ENCODE measurements around the gene PECR. TPM values are rescaled to one million over a fixed set of nuclear protein-coding genes. Genes with fewer than 3 reads are reported as not detected.
A peak's percentile ranks its signal among the peaks of the same experiment; 100 is the strongest.

The PECR gene
- total RNA-seq, 1 experiment from 2014 or later = 26.0 TPM

GRCh38 chr2:216064014-216064630 is 17.5 kb downstream of the PECR start:
- no peaks in the 10 kb centered on the region for H3K9me3 ChIP-seq (ENCODE audit: low read length)
- no peaks in the 10 kb centered on the region for H3K9me2 ChIP-seq (replicated peaks; ENCODE audit: low read length)
- no peak overlapping the region for H3K4me3 ChIP-seq (ENCODE audit: low read length)
- no peaks in the 10 kb centered on the region; the same call in 1 of the 2 replicates for H3K36me3 ChIP-seq (ENCODE audit: low read depth, low read length)
- H3K27ac ChIP-seq (ENCODE audit: low read length) = no peak overlapping the region
- no peaks in the 10 kb centered on the region for H3K79me2 ChIP-seq (ENCODE audit: low read length)
- intact Hi-C loops (cut with micrococcal nuclease) = no loop called here
- no peaks in the 10 kb centered on the region for H3K27me3 ChIP-seq (ENCODE audit: low read length)
- ChIA-PET POLR2A (ENCODE audit: unreplicated experiment) (no interaction called here), CTCF (interaction anchor here (0.5 kb wide), 1 partner anchor 13 kb away, joined by 9 read pairs; no protein-coding TSS in a partner anchor)
- no TSS peak for BruUV-seq (replicated peaks)
- no peak for DNase-seq
- no peak overlapping the region for H3K4me2 ChIP-seq (ENCODE audit: low read length)
- TF ChIP-seq CTCF (conservative IDR thresholded peaks at IDR 0.05; ENCODE audit: low read depth, low read length) (peak; percentile 23; the same call in 1 of the 2 replicates), EZH2phosphoT487 (IDR thresholded peaks at IDR 0.05; ENCODE audit: borderline replicate concordance, low read length) (no peak)
- H3K9ac ChIP-seq (ENCODE audit: low read length) = no peak overlapping the region
- ATAC-seq = no peak
- no peaks in the 10 kb centered on the region for H3K4me1 ChIP-seq (ENCODE audit: insufficient read depth, low read length)
- no peaks in the 10 kb centered on the region for H3F3A ChIP-seq (ENCODE audit: low read length, unreplicated experiment)
- H4K20me1 ChIP-seq (ENCODE audit: low read length) = no peaks in the 10 kb centered on the region
- H2AFZ ChIP-seq (ENCODE audit: low read length) = no peak overlapping the region

- Histone ChIP-seq H3K36me3 (ENCODE audit: low read depth, low read length) (no peaks in the 10 kb centered on the region; the same call in 1 of the 2 replicates), H2AFZ (ENCODE audit: low read length) (no peak overlapping the region), H3K9ac (ENCODE audit: low read length) (no peak overlapping the region), H3K27ac (ENCODE audit: low read length) (no peak overlapping the region), H3K4me3 (ENCODE audit: low read length) (no peak overlapping the region), H3K79me2 (ENCODE audit: low read length) (no peaks in the 10 kb centered on the region), H4K20me1 (ENCODE audit: low read length) (no peaks in the 10 kb centered on the region), H3F3A (ENCODE audit: low read length, unreplicated experiment) (no peaks in the 10 kb centered on the region), H3K4me1 (ENCODE audit: insufficient read depth, low read length) (no peaks in the 10 kb centered on the region), H3K9me2 (replicated peaks; ENCODE audit: low read length) (no peaks in the 10 kb centered on the region), H3K27me3 (ENCODE audit: low read length) (no peaks in the 10 kb centered on the region), H3K9me3 (ENCODE audit: low read length) (no peaks in the 10 kb centered on the region), H3K4me2 (ENCODE audit: low read length) (no peak overlapping the region)
- ChIA-PET CTCF (no interaction called here), POLR2A (ENCODE audit: unreplicated experiment) (interaction anchor here (0.6 kb wide), 1 partner anchor 439 kb away, joined by 3 read pairs; no protein-coding TSS in a partner anchor)
- no peak for ATAC-seq
- TF ChIP-seq EZH2phosphoT487 (IDR thresholded peaks at IDR 0.05; ENCODE audit: borderline replicate concordance, low read length) = no peak
- peak; percentile 43; the same call in 1 of the 2 replicates for TF ChIP-seq CTCF (conservative IDR thresholded peaks at IDR 0.05; ENCODE audit: low read depth, low read length)
- DNase-seq = peak; percentile 8
- intact Hi-C loops (cut with micrococcal nuclease) = no loop called here
- BruUV-seq (replicated peaks) = no TSS peak
Observed at GRCh38 chr2:216059233-216059834, 22.3 kb downstream of the PECR start.

GRCh38 chr2:216057688-216058193 is 23.9 kb downstream of the PECR start:
- no peak for ATAC-seq
- DNase-seq = no peak
- no peaks in the 10 kb centered on the region for H3K79me2 ChIP-seq (ENCODE audit: low read length)
- H4K20me1 ChIP-seq (ENCODE audit: low read length) = no peaks in the 10 kb centered on the region
- no peak overlapping the region for H3K4me2 ChIP-seq (ENCODE audit: low read length)
- H3K36me3 ChIP-seq (ENCODE audit: low read depth, low read length) = no peaks in the 10 kb centered on the region; the same call in 1 of the 2 replicates
- no peaks in the 10 kb centered on the region for H3K9me3 ChIP-seq (ENCODE audit: low read length)
- TF ChIP-seq EZH2phosphoT487 (IDR thresholded peaks at IDR 0.05; ENCODE audit: borderline replicate concordance, low read length) (no peak), CTCF (conservative IDR thresholded peaks at IDR 0.05; ENCODE audit: low read depth, low read length) (no peak), EZH2 (IDR thresholded peaks at IDR 0.05; ENCODE audit: low read length, unreplicated experiment) (no peak)
- H3K9me2 ChIP-seq (replicated peaks; ENCODE audit: low read length) = no peaks in the 10 kb centered on the region
- no peaks in the 10 kb centered on the region for H3K4me1 ChIP-seq (ENCODE audit: insufficient read depth, low read length)
- no TSS peak for BruUV-seq (replicated peaks)
- H2AFZ ChIP-seq (ENCODE audit: low read length) = no peak overlapping the region
- H3F3A ChIP-seq (ENCODE audit: low read length, unreplicated experiment) = no peaks in the 10 kb centered on the region
- intact Hi-C loops (cut with micrococcal nuclease) = no loop called here
- H3K27me3 ChIP-seq (ENCODE audit: low read length) = no peaks in the 10 kb centered on the region
- H3K27ac ChIP-seq (ENCODE audit: low read length) = no peak overlapping the region
- ChIA-PET POLR2A (ENCODE audit: unreplicated experiment) (no interaction called here), CTCF (no interaction called here)
- no peak overlapping the region for H3K9ac ChIP-seq (ENCODE audit: low read length)
- no peak overlapping the region for H3K4me3 ChIP-seq (ENCODE audit: low read length)
